Hepatocyte (in vitro differentiated cells): ENCODE results near the gene SLC16A1. TPM values are rescaled to one million over a fixed set of nuclear protein-coding genes. Genes with fewer than 3 reads are reported as not detected.
"Not testable (repeated sequence)": the region's sequence is repeated elsewhere in the genome, so short reads cannot be mapped to it uniquely, and the experiment has no call there.

Experiments
- DNase-seq: peaks from one replicate; pipeline ENCODE4 v3.0.0-alpha.2; 2016; ENCODE audit warnings: low spot score
- H2AFZ ChIP-seq: fragments of 200-600 bp; sonication (generic); 2 replicates; pipeline ENCODE4 v1.6.0; 2016; ENCODE audit warnings: antibody characterized with exemption, mild to moderate bottlenecking
- H3K27ac ChIP-seq: fragments of 200-600 bp; sonication (generic); 2 replicates; pipeline ENCODE4 v1.5.1; 2016; ENCODE audit warnings: mild to moderate bottlenecking
- H3K27me3 ChIP-seq: fragments of 200-600 bp; sonication (generic); 2 replicates; pipeline ENCODE4 v1.6.1; 2016
- H3K36me3 ChIP-seq: fragments of 200-600 bp; sonication (generic); replicated peaks from 2 replicates; pipeline ENCODE4 v1.5.1; 2016; ENCODE audit warnings: low read depth; ENCODE audit not compliant: insufficient read depth
- H3K4me1 ChIP-seq: fragments of 200-600 bp; sonication (generic); 2 replicates; pipeline ENCODE4 v1.5.1; 2016; ENCODE audit warnings: mild to moderate bottlenecking, moderate library complexity; ENCODE audit not compliant: insufficient read depth
- H3K4me2 ChIP-seq: fragments of 200-600 bp; sonication (generic); 2 replicates; pipeline ENCODE4 v1.6.0; 2016
- H3K4me3 ChIP-seq: fragments of 200-600 bp; sonication (generic); 2 replicates; pipeline ENCODE4 v1.5.1; 2016; ENCODE audit warnings: mild to moderate bottlenecking
- H3K79me2 ChIP-seq: fragments of 200-600 bp; sonication (generic); 2 replicates; pipeline ENCODE4 v1.6.0; 2017; ENCODE audit warnings: mild to moderate bottlenecking
- H3K9me2 ChIP-seq: fragments of 200-600 bp; sonication (generic); replicated peaks from 2 replicates; pipeline ENCODE4 v1.6.0; 2017; ENCODE audit warnings: mild to moderate bottlenecking; ENCODE audit not compliant: insufficient read depth
- H3K9me3 ChIP-seq: fragments of 200-600 bp; sonication (generic); 2 replicates; pipeline ENCODE4 v1.5.1; 2016; ENCODE audit warnings: low read depth, mild to moderate bottlenecking
- H4K20me1 ChIP-seq: fragments of 200-600 bp; sonication (generic); 2 replicates; pipeline ENCODE4 v1.6.0; 2016; ENCODE audit warnings: mild to moderate bottlenecking; ENCODE audit not compliant: insufficient read depth, poor library complexity, severe bottlenecking
- EZH2 ChIP-seq: fragments of 200-600 bp; sonication (generic); IDR thresholded peaks from 2 replicates; pipeline ENCODE4 v1.6.1; 2016; ENCODE audit warnings: antibody characterized with exemption, mild to moderate bottlenecking, borderline replicate concordance
- EZH2phosphoT487 ChIP-seq: fragments of 200-600 bp; sonication (generic); IDR thresholded peaks from one replicate; pipeline ENCODE4 v1.6.1; 2018; ENCODE audit warnings: antibody characterized with exemption, mild to moderate bottlenecking, low read depth, moderate library complexity; ENCODE audit not compliant: unreplicated experiment, severe bottlenecking
- WGBS: methylation state at CpG from one replicate; pipeline ENCODE4 v1.1.6; 2016; ENCODE audit warnings: low lambda C conversion rate; ENCODE audit errors: missing lambda C conversion rate; 5-methylcytosine and 5-hydroxymethylcytosine counted together
- polyA plus RNA-seq: library from polyadenylated mRNA; unstranded; fragments of >200 nt; fragmentation: Nextera tagmentation; extraction: Ambion mirVana; gene quantifications from 2 replicates; pipeline ENCODE4 v1.2.1, GENCODE V29; 2016
- total RNA-seq: library from RNA; depleted of rRNA; stranded (reverse); fragments of >200 nt; gene quantifications from 2 replicates; pipeline ENCODE4 v1.2.3, GENCODE V29; 2014
- TF ChIP-seq, protein P1 (sequence below): fragments of 200-600 bp; sonication (generic); IDR thresholded peaks from 2 replicates; pipeline ENCODE4 v1.5.1; 2016; ENCODE audit warnings: antibody characterized with exemption, mild to moderate bottlenecking; ENCODE audit not compliant: poor library complexity

SLC16A1 gene
- total and polyA plus RNA-seq, 2 experiments from 2014 or later: 43.7 to 55.1 TPM

DNA sequence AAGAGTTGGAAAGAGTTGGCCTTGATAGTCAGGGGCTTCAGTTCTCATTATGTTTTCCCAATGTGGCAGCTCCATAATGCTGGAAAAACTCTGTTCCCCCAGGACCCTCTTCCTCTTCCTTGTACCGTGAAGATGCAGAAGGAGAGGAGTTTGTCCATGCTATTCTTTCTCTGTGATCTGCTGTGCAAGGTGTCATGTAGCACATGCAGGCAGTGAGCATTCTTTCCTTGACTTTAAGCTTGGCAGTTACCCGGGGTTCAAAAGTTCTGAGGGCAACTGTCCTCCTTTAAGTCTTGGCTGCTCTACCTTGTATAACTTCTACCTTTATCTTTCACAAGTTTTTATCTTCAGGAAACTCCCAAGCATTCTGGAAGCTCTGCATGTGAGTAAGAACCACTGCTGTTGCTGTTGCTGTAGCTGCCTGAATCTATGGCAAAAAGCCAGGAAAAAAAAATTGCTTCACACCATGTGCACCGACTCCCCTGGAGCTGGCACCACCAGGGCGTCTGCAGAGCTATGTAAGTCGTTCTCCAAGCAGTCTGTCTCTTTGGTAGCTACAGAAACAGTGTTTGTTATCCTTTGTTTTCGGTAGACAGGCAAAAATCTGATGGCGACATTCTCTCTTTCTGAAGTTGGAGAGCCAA lies 42.7 kb upstream of the SLC16A1 start:
- Histone ChIP-seq H4K20me1 (no peaks in the 10 kb centered on the region), H3K4me2 (no peak overlapping the region), H3K4me1 (peaks cover 6% of the 10 kb centered on the region), H3K36me3 (no peaks in the 10 kb centered on the region), H3K27me3 (no peaks in the 10 kb centered on the region), H3K79me2 (no peaks in the 10 kb centered on the region), H3K27ac (peak overlapping the region; percentile 55), H2AFZ (no peak overlapping the region), H3K9me3 (no peaks in the 10 kb centered on the region), H3K4me3 (no peak overlapping the region), H3K9me2 (no peaks in the 10 kb centered on the region)
- TF ChIP-seq, protein P1, sequence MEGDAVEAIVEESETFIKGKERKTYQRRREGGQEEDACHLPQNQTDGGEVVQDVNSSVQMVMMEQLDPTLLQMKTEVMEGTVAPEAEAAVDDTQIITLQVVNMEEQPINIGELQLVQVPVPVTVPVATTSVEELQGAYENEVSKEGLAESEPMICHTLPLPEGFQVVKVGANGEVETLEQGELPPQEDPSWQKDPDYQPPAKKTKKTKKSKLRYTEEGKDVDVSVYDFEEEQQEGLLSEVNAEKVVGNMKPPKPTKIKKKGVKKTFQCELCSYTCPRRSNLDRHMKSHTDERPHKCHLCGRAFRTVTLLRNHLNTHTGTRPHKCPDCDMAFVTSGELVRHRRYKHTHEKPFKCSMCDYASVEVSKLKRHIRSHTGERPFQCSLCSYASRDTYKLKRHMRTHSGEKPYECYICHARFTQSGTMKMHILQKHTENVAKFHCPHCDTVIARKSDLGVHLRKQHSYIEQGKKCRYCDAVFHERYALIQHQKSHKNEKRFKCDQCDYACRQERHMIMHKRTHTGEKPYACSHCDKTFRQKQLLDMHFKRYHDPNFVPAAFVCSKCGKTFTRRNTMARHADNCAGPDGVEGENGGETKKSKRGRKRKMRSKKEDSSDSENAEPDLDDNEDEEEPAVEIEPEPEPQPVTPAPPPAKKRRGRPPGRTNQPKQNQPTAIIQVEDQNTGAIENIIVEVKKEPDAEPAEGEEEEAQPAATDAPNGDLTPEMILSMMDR: no peak
- TF ChIP-seq EZH2 (no peak), EZH2phosphoT487 (no peak)
- 52% methylated on average over 7 of the region's 7 CpGs for WGBS
- peak; percentile 86 for DNase-seq

DNA sequence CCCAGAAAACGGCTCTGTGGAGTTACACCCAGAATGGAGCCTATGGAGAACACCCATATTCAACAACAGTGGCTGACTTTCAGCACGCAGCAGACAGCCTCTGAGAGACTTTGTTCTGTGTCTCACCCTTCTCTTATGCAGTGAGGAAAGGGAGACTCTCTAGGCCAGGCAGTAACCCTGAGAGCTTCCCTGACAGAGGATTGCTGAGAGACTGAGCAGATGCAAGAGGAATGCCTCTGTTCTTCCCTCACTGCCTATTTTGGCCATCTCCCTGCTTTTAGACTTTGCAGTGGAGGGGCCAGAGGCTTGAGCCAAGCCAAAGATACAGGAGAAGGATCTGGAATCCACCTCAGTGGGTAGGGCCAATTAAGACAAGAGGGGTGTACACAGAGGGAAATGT lies 41.8 kb upstream of the SLC16A1 start:
- Histone ChIP-seq H3K9me2 (no peaks in the 10 kb centered on the region), H3K4me2 (no peak overlapping the region), H3K79me2 (no peaks in the 10 kb centered on the region), H3K27me3 (no peaks in the 10 kb centered on the region), H3K27ac (peak overlapping the region; percentile 40), H3K36me3 (no peaks in the 10 kb centered on the region), H3K4me1 (peaks cover 6% of the 10 kb centered on the region), H3K4me3 (no peak overlapping the region), H3K9me3 (no peaks in the 10 kb centered on the region), H4K20me1 (no peaks in the 10 kb centered on the region), H2AFZ (no peak overlapping the region)
- TF ChIP-seq EZH2phosphoT487 (no peak), EZH2 (no peak)
- TF ChIP-seq, protein P1: no peak
- peak; percentile 14 for DNase-seq
- WGBS: 78% methylated on average over 2 of the region's 2 CpGs

DNA sequence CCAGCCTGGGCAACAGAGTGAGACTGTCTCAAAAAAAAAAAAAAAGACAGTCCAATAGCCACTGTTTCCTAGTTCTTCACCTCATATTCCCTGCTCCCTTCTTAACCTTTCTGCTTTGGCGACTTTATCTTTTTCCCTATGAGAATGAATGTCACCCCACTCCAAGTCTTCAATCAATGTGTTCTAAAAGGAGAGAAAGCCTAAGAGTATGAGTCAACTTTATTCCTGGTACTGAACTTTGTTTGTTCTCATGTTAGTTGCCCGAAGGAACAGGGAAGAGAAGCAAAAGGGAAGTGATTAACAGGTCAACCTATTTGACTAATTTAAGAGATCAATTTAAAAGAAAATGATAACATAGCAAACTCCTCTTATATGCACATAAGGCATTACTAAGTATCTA lies 39.9 kb upstream of the SLC16A1 start:
- H2AFZ ChIP-seq: no peak overlapping the region
- no peaks in the 10 kb centered on the region for H3K79me2 ChIP-seq
- 64% methylated on average over 2 of the region's 2 CpGs for WGBS
- H3K4me3 ChIP-seq: no peak overlapping the region
- H3K4me1 ChIP-seq: peaks cover 6% of the 10 kb centered on the region
- peak; percentile 5 for DNase-seq
- TF ChIP-seq EZH2phosphoT487: no peak
- TF ChIP-seq, protein P1: no peak
- TF ChIP-seq EZH2: no peak
- no peak overlapping the region for H3K27ac ChIP-seq
- H3K36me3 ChIP-seq: no peaks in the 10 kb centered on the region
- H4K20me1 ChIP-seq: no peaks in the 10 kb centered on the region
- no peaks in the 10 kb centered on the region for H3K9me3 ChIP-seq
- H3K9me2 ChIP-seq: no peaks in the 10 kb centered on the region
- no peaks in the 10 kb centered on the region for H3K27me3 ChIP-seq
- H3K4me2 ChIP-seq: no peak overlapping the region

DNA sequence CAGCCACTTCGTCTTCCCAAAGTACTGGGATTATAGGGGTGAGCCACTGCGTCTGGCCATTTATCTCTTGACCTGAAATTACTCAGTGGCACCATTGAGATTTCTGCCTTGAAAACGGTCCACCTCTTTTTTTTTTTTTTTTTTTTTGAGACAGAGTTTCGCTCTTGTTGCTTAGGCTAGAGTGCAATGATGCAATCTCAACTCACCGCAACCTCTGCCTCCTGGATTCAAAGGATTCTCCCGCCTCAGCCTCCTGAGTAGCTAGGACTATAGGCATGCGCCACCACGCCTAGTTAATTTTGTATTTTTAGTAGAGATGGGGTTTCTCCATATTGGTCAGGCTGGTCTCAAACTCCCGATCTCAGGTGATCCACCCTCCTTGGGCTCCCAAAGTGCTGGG lies 39.0 kb upstream of the SLC16A1 start:
- not testable (repeated sequence) for H3K4me1 ChIP-seq, H3K4me3 ChIP-seq, H4K20me1 ChIP-seq, H3K4me2 ChIP-seq, H3K9me3 ChIP-seq, H3K27me3 ChIP-seq, H3K27ac ChIP-seq, H3K36me3 ChIP-seq, DNase-seq, H3K79me2 ChIP-seq, H3K9me2 ChIP-seq, H2AFZ ChIP-seq
- 88% methylated on average over 8 of the region's 9 CpGs for WGBS
